COLO829 (cell line): ENCODE measurements around the gene TMEM141.
"Not testable (repeated sequence)": the region's sequence is repeated elsewhere in the genome, so short reads cannot be mapped to it uniquely, and the experiment has no call there.

Experiments
- DNase-seq: peaks from one replicate; pipeline ENCODE4 v3.0.0; 2012; ENCODE audit warnings: low spot score

The TMEM141 gene

DNA sequence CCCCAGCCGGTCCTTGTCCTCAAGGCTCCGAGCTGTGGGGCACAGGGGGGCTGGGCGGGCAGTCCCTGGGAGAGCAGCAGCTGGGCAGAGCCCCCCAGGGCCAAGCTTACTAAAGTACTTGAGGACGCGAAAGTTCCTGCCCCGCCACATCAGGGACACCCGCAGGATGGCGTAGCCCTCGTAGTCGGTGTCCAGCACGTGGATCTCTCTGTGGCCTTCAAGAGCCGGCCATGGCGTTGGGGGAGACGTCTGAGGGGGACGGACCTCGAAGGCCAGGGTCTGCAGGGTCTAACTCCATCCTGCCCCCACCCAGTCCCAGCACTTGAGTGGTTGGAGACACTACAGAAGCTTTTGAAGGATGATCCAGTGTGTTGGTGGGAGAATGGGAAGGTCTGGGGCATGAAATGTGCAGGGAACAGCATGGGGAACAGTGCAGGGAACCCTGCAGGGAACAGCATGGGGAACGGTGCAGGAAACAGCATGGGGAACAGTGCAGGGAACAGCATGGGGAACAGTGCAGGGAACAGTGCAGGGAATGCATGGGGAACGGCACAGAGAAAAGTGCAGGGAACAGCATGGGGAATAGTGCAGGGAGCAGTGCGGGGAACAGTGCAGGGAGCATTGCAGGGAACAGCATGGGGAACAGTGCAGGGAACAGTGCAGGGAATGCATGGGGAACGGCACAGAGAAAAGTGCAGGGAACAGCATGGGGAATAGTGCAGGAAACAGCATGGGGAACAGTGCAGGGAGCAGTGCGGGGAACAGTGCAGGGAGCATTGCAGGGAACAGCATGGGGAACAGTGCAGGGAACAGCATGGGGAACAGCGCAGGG is 35.6 kb upstream of the TMEM141 start:
- DNase-seq, result not testable (repeated sequence)

DNA sequence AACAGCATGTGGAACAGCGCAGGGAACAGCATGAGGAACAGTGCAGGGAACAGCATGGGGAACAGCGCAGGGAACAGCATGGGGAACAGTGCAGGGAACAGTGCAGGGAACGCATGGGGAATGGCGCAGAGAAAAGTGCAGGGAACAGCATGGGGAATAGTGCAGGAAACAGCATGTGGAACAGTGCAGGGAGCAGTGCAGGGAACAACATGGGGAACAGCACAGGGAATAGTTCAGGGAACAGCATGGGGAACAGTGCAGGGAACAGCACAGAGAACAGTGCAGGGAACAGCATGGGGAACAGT is 35.1 kb upstream of the TMEM141 start:
- DNase-seq, result no peak

DNA sequence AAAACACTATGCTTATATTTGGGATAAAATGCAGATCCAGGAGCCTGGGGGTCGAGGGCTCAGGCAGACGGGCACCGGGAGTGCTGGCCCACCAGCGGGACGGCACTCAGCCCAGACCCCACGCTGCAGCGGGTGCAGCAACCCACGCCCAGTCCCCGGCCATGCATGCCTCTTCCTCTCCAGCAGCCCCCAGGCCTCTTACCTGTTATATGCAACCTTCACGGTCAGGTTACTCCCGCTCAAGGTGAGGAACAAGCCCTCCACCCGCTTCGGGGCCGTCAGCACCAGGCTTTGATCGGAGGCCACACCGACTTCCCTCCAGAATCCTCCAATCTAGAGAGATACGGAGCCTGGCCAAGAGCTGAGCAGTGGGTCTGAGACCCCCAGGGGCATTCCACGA is 34.3 kb upstream of the TMEM141 start:
- DNase-seq, result no peak

DNA sequence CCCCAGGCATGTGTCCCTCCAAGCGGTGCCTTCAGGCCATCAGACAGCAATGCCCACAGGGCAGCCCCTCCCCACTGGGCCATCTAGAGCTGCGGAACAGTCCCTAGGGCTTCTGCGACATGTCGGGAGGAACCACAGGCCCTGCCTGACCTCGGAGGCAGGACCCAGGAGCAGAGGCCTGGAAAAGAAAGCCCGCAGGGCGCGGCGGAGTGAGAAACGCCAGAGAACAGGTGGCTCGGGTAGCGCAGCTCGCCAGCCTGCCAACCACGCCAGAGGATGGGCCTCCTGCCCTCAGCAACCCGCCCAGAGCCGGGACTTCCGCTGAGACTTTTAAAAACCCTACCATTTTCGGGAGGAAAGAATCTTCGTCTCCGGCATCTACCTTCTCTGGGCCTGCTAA is 33.8 kb upstream of the TMEM141 start:
- no peak for DNase-seq

DNA sequence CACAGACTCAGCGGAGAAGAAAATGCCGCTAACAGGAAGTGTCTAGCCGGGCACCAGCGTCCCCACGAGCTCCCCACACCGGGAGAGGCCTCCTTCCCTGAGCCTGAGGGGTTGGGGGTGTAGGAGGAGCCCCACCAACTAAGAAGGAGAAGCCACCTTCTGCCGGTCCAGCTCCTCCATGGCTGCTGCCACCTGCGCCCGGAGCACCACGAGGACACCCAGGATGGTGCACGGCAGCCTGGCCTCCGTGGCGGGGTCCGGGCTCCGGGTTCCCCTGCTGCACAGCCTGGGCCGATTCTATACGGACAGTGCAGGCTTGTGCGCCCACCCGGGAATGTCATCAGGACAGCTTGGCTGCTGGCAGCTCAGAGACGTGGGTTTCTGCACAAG is 33.4 kb upstream of the TMEM141 start:
- DNase-seq, result no peak

DNA sequence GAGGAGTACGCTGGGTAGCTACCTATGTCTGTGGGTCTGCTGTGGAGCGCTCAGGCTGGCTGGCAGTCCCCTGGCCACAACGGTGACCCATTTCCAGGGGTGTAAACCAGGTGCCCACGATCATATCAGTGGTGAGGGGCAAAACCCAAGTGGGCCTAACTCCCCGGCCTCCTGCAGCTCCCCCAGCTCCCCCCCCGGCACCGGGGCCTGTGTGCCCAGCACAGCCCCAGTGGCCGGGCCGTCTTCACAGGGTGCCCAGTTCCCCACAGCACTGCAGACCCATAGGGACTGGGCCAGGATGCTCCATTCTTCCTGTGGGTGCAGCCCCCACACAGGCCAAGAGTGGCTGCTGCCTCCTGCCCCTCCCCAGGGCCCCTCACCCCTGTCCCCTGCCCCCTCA is 32.1 kb upstream of the TMEM141 start:
- no peak for DNase-seq

DNA sequence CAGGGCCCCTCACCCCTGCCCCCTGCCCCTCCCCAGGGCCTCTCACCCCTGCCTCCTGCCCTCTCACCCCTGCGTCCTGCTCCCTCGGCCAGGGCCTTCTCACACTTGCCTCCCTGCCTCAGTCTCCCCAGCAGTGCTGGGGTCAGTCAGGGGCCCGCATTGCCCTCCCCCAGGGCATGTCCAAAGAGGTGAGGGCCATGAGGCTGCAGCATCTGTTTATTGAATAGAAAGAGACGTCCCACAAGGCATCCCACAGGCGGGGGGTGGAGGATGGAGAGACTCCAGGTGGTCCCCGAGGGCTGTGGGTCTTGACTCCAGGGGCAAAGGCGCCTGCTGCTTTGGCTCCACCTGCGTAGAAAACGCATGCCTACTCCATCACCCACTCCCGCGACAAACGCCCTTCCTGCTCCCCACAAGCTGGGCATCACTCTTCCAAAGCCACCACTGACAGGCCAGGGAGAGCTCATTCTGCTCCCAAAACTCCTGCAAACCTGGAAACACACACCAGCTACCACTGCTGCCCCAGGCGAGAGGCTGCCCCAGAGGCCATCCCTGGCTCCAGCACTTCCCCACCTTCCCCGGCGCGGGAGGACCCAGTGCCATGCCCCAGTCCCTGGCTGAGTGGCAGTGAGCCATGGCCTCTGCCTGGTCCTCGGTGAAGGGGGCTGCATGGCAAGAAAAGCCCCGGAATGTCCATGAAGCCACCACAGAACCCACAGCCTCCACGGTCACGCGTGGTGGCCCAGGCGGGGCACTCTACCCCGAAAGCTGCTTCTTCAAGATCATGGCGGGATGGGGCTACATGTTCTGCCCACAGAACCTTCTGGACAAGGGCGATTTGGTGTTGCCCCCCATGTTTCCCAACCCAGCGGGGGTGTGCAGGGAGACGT is 31.5 kb upstream of the TMEM141 start:
- no peak for DNase-seq

DNA sequence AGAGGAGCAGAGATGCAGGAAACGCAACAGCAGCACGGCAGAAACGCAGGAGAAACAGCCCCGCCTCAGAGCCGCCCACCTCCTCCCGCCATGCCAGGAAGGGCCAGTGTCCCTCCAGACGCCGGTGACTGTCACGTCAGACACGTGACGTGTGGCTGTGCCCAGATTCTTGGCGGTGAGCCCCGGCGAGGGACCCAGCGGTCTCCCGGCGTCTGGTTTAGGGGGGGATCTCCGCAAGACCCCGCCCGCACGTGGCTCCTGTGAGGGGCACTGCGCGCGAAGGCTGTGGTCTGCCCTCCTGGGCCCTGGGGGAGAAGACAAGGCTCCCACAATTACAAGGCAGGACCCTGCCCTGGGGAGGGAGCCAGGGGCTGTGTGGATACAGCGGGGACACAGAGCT is 30.7 kb upstream of the TMEM141 start:
- no peak for DNase-seq

DNA sequence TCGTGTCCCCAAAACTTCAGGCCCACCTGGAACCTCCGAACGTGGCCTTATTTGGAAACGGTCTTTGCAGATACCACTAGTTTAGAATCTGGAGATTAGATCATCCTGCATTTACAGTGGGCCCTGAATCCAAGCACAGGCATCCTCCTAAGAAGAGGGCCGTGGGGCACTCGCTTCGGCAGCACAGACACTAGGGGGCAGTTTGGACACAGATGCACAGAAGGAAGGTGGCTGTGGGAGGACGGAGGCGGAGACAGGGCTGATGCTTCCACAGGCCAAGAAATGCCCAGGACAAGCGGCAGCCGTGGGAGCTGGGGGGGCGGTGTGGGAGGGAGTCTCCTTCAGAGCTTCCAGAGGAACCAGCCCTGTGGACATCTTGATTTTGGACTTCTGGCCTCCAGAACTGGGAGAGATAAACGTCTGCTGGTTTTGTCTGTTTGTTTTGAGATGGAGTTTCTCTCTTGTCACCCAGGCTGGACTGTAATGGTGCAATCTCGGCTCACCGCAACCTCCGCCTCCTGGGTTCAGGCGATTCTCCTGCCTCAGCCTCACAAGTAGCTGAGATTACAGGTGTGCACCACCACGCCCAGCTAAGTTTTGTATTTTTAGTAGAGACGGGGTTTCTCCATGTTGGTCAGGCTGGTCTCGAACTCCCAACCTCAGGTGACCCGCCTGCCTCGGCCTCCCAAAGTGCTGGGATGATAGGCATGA is 30.2 kb upstream of the TMEM141 start:
- peak; percentile 40 for DNase-seq

DNA sequence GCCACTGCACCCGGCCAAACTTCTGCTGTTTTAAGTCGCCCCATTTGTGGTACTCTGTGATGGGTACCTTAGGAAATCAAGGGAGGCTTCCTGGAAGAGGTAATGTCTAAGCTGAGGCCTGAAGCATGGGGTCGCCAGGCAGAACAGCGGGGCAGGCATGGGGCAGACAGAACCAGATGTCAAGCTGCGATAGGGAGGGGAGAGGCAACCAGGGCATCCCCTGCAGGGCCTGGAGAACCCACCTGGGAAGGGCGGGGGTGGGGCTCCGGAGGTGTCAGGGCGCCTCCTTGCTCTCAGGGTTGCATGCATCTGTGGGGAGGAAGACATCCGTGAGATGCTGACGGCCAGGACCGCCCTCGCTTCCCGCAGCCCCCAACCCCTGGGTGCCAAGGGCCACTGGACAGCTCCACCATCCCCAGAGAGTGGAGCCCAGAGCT is 29.6 kb upstream of the TMEM141 start:
- DNase-seq, result no peak

DNA sequence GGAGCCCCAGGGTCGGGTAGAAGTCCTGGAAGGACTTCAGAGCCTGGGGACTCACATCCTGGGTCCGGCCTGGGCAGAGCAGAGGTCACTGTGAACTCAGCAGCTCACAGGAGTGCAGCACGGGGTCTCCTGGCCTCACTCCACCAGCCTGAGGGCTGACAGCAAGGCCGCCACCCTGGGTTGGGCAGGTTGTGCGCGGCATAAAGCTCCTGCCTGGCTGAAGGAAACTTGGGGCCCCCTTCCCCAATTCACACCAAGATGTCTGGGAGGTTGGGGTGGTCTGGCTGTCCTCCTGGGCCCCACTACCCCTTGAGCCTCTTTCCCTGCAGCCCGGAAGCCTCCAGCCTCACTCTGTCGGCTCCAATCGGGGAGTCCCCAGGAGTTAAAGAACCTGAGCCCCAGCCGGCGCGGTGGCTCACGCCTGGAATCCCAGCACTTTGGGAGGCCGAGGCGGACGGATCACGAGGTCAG is 28.9 kb upstream of the TMEM141 start:
- no peak for DNase-seq

DNA sequence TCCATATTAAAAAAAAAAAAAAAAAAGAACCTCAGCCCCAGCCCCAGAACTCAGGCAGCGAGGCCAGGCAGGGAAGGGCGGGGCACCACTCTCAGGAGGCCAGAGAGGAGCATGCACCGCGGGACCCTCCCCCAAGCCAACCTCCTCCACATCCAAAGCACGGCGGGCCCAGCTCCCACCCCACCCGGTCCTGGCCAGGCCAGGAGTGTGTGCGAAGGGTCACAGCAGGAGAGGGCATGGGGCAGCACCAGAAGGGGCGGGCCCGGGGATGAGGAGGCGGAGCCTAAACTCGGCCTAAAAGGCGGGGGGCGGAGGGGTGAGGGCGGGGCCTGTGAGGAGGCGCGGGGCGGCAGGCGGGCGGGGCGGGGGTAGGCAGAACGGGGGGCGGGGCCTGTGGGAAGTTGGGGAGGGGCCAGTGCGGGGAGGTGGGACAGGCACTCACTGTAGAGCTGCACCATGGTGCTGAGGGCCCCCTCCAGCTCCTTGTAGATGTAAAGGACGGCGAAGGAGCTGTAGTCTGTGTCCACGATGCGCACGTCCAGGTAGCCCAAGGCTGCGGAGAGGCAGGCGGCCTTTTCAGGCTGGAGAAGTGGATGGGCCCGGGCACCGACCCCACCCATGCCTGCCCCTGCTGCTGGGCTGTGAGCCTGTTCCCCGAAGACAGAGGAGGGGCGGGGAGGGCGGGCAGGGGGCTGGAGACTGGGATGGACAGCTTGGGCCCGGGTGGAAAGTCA is 28.1 kb upstream of the TMEM141 start:
- DNase-seq, result peak; percentile 37

DNA sequence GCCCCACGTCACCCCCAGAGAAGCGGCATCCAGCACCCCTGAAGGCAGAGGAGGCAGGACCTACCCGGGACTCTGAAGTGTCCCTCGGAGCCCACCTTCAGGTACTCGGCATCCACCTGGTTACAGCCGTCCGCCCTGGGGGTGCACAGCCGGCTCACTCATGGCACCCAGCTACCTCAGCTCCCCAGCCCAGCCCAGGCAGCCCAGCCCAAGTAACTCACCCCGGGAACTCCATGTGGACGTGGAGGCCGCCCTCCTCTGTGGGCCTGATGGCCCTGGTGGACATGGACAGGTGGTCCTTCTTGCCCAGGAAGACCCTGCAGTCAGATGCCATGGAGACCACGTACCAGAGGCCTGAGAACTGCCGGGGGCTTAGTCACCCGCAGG is 27.5 kb upstream of the TMEM141 start:
- no peak for DNase-seq

DNA sequence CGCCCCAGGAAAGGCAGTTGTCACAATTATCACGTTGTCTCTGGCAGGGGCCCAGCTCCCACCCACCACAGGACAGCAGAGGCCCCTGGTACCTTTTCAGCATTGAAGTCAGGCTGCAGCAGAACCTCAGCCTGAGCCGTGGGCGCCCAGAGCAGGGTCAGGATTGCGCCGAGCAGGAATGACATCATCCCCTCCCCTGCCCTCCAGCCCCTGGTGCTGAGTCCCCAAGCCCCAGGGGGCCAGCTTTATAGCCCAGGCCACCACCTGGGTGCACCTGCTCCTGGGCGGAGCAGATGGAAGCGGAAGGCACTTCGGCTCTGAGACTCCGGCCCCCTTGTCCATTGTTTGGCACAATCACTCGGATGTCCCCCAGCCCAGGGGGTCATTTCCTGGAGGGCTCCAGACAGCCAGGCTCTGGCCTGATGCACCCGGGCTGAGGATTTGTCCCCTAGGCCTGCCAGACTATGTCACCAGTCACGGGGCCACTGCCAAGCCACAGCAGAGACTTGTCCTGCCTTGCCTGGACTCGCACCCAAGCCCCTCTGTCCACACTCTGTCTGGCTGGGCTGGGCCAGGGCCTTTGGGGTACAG is 26.7 kb upstream of the TMEM141 start, which contains the start of gene LCN15:
Gene LCN15, minus strand, starts transcription at position 218 of the 591 bp plus-strand sequence. Its CDS starts 30 bp downstream, at position 188.
- no peak for DNase-seq

DNA sequence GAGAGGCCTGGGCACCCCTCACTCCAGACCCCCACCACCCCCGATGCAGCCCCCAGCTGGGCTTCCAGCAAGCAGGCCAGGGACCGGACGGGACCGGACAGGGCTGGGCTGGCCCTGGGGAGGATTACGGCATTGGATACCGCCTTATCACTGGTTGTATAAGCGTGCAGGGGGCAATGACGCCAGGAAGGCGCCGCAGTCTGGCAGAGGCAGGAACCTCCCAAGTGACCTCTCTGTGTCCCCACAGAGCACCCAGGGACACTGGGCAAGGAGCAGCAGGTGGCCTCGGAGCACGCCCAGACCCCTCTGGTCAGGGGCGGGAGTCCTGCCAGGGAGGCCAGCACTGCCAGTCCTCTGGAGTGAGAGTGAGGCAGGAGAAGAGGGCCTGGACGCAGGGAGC is 26.1 kb upstream of the TMEM141 start:
- no peak for DNase-seq

DNA sequence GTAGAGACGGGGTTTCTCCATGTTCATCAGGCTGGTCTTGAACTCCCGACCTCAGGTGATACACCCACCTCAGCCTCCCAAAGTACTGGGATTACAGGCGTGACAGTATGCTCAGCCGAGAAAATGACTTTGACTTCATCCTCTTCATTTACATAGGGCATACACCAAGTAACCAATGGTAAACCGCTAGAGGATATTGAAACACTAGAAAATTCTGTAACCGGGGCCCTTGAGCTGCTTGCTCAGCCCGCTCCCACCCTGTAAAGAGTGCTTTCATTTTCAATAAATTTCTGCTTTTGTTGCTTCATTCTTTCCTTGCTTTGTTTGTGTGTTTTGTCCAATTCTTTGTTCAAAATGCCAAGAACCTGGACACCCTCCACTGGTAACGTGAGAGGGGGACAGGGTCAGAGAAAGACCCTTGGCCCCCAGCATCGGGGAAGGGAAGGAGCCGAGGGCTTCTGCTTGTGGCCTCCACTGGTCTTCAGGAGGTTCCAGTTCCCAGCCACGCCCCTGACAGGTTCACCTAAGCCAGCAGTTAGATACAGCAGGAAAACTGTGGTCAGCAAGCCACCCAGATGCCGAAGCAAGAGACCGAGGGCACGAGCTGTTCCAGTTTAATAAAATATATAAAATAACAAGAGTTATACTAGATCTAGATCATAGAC is 25.3 kb upstream of the TMEM141 start:
- DNase-seq, result not testable (repeated sequence)

DNA sequence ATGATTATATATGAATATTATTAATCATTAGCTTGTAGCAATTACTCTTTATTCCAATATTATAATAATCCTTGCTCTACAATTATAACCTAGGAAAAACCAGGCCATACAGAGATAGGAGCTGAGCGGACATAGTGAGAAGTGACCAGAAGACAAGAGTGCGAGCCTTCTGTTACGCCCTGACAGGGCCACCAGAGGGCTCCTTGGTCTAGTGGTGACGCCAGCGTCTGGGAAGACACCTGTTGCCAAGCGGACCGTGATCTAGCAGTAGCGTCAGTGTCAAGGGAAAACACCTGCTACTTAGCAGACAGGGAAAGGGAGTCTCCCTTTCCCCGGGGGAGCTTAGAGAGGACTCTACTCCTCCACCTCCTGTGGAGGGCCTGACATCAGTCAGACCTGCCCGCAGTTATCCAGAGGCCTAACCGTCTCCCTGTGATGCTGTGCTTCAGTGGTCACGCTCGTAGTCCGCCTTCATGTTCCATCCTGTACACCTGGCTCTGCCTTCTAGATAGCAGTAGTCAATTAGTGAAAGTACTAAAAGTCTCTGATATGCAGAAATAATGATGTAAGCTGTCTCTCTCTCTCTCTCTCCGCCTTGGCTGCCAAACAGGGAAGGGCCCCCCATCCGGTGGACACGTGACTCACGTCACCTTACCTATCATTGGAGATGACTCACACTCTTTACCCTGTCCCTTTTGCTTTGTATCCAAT is 24.6 kb upstream of the TMEM141 start:
- not testable (repeated sequence) for DNase-seq

DNA sequence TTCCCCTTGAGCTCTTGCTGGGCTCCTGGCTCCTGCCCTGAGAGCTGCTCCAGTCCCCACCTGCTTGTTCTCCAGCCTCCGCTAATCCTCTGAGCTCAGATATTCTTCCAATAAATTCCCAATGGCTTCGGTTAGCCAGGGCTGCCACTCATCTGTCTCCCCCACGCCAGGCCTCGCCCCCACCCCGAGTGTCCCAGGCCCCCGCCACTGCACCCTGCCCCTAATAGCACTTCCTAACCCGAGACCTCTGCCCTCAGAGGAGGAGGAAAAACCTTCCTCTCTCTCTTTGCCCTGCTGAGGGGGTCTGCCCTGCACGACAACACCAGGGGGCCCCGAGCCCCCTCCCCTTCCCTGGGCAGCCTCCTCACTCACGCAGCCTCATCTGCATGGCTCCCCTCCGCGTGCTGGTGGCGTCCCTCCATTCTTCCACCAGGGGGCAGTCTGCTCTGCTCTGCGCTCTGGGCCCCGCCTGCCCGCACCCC is 21.4 kb upstream of the TMEM141 start:
- DNase-seq, result peak; percentile 61

DNA sequence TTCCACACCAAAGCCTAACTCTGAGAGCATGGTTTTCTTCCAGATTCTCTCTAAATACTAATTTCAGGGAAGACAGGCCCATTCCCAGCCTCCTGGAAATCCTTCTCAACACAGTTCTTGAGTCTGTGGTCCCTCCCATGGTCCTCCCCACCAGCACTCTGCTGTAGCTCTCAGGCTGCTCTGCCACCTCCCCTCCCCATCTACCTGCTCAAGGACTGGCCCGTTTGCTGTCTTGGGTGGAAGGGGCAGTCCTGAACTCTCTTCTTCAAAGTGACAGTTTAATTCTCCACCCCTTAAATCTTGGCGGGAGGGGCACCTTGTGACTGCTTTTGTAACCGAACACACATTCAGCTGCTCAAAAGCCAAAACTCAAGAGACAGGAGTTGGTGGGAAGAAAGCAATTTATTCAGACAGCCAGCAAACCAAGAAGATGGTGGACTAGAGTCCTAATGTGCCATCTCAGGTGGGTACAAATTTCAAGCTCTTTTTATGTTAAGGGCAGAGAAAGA is 19.2 kb upstream of the TMEM141 start:
- DNase-seq, result no peak
